HG03558 (cell line): Measurements from ENCODE around the gene C16orf95.

Experiments
- ATAC-seq: cut with Tn5 transposase; IDR thresholded peaks from one replicate; pipeline ENCODE4 v1.9.1; 2021; ENCODE audit warnings: moderate number of reproducible peaks; ENCODE audit not compliant: unreplicated experiment; ENCODE audit errors: extremely low read depth

C16orf95 gene

DNA sequence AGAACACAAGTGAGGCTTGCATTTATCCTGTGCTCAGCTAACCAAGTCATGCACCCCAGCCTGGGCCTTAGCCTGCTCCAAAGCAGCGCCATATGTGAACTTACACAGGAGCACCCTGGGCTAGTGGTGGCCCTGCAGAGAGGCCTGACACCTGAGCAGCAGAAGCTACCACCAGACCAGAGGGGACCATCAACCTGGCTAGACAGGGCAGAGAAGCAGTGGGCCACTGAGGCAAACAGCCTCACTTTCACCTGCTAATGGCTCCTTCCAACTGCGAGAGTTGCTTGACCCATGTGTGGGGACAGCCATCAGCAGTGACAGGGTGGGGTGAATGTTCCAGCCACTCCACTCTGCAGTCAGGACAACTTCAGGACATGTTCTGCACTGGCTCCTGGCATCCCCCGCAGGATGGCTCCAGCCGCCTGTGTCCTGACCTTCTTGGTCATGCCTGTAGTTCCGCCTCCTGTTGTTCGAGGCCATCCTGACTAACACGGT is 2.9 kb upstream of the C16orf95 start:
- ATAC-seq: no peak

DNA sequence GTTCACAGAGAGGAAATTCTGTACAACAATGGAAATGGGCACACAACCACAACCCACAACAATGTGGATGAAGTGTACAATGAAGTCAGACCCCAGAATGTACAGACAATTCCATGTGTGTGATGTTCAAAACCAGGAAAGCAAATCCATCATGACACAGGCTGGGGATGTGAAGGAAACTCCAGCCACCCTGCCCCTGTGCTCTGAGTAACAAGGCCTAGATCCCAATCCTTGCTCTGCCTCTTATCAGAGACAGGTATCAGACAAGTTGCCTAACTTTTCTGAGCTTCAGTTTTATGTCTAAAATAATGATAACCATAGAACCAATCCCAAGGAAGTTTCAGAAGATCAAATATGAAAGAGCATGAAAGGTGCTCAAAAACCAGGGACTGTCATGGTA is 1.8 kb upstream of the C16orf95 start:
- no peak for ATAC-seq

DNA sequence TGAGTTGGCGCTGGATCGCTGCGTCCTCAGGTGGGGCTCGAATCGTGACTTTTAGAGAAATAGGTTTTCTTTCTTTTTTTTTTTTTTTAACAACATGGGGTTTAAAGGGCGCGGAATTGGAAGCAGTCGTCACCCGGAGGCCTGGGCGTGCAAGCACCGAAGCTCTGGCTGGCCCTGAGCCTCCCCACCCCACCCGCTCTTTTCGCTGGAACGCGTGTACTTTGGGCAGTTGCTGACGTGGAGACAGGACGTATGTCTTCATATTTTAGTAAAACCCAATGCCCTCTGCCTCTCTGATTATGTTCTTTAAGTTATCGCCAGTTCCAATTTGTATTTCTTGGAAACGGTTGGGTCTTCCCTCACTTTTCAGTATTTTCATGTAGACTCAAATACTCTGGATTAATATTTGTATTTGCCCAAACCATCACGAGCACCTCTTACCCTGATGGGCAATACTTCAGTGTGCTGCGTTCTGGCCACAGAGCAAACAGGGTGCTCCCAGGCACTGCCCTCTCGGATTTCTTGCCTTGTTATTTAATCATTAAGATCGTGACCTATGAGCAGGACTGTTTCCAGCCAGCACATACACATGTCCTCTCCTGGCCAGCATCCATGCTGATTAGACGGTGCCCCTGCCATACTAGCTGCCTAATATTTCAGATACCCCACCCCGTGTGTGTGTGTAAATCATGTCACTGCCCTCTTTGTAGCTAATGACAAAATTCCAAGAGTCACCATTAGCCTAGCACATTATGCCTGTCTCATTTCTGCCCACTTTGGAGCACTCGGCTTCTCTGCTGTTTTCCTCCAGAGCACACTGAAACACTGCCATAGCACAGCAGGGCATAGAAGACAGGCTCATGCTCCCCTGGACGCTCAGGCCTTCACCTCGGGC is 805 bp upstream of the C16orf95 start:
- ATAC-seq: no peak

DNA sequence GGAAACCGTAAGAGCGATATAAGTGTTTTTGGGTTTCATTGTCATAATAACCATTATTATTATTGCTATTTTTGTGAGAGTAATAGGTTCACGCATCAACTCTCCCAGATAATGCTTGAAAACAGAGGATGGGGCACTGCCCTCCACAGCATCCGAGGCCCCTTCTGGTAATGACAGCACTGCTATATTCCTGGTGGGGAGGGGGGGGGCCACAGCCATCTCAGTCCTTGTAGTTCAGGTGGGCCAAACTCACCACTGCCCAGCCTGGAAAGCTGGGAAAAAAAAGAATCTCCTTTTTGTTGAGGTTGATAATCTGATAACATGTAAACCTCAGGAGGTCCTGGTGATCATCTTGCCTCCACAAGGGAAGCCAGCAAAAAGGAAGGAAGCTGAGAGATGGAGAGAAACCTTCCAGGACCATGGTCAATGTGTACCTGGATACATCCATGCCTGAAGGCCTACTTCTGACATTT is 706 bp downstream of the C16orf95 start:
- no peak for ATAC-seq

DNA sequence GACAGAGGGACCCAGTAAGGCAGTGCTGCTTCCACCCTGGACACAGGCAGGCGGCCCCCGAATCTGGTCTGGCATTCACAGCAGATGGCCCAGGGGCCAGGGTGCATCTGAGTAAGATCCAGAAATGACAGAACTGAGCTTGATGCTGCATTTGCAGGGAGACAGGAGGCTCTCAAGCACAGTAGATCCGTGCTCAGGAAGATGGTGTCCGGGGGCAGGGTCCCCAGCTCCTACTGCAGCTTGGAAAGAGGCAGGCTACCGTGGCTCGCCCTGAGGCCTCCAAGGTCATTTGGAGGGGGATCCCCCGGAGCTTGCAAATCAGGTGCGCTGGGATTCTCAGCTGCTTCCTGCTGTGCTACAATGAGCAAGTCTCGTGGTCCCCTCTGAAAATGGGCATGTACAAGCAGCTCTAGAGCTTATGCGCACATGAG is 2.2 kb downstream of the C16orf95 start:
- ATAC-seq: no peak

DNA sequence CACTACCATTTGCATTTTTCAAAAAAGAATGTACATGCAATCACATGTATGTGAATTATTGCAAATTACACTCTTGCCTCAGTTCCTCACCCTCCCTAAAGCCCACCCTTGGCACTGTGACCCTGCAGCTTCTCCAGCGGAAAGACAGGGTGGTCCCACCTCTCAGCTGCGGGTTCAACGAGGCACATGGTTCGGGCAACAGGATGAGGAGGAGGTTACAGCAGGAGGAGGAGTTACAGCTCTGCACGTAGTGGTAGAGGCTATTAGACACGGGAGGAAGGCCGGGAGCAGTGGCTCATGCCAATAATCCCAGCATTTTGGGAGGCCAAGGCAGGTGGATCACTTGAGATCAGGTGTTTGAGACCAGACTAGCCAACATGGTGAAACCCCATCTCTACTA is 5.2 kb downstream of the C16orf95 start:
- ATAC-seq: no peak

DNA sequence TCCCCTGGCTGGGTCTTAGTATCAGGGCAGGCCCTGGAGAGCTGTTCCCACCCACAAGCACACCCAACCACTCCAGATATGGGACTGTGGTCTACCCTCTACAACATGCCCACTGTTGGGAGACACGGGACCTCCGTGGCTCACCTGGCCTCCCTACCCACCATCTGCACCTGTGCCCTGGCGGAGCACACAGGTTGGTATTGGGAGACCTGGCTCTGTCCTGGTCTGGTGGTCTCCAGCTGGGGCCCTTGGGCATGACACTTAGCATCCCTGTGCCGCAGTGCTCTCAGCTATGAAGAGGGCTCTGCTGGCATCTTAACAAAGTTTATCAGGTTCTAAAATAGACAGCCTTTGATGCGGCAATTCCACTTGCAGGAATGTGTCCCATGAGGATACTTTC is 5.8 kb downstream of the C16orf95 start:
- ATAC-seq: no peak

DNA sequence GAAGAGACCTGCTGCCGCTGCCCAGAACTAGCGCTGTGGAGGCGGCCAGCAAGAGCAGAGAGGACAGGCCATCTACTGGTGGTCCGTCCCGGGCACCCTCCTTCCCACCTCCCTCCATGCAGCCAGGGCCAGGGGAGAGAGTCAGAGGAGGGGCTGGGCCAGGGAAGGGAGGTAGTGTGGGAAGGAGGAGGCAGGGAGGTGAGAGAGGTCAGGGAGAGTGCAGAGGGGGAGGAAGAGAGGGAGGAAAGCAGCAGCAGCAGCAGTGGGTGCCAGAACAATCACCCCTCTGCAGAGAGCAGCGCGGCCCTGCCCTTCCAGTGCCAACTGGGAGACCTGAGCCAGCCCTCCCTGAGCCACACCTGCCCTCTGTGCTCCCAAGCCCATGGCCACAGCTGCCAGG is 6.6 kb downstream of the C16orf95 start:
- ATAC-seq: no peak

DNA sequence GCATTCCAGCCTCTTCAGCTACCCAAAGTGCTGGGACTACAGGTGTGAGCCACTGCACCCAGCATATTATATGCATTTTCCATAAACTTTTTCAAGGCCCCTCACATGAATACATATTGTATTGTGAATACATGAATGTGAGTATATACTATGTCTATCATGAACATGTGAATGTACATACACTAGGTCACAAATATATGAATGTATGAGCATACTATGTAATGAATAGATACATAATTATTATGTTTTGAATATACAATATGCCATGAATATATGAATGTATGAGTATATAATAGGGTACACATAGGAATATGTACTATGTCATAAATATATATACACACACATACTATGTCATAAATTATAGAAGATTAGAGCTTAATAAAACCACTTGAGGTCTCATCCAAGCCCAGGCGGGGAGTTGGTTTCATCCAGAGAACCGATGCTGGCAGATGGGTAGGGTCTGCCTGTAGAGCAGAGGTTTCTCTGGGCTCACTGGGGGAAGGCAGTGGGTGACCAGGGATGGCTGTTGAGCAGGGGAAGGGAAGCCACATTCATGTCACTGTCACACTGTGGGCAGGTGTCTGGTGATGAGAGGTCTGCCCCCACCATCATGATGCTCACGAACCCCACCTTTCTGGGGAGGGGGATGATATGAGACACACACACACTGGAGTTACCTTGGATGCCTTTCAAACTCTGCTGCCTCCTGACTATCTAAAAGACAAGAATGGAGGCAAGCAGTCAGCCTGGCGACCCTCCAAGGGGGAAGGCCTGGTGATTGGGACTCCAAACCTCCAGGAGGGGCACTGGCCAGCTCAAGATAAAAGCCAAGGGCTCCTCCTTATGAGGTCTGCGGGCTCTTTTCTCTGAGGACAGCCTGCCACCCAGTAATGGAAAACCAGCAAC is 7.3 kb downstream of the C16orf95 start:
- no peak for ATAC-seq

DNA sequence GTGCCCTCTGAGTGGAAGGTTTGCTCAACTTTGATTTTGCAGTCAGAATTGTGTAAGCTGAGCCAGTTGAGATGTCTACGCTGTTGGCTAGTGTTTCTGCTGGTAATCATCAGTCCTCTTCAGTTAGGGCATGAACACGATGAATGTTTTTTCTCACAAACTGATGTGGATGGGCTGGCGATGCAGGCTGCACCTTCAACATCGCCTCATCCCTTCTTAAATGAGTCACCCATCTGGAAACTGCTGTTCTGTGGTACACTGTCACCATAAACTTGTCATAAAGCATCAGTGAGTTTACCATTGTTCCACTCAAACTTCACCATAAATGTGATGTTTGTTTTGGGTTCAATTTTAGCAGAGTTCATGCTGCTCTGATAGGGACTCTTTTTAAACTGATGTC is 8.4 kb downstream of the C16orf95 start:
- ATAC-seq: no peak

DNA sequence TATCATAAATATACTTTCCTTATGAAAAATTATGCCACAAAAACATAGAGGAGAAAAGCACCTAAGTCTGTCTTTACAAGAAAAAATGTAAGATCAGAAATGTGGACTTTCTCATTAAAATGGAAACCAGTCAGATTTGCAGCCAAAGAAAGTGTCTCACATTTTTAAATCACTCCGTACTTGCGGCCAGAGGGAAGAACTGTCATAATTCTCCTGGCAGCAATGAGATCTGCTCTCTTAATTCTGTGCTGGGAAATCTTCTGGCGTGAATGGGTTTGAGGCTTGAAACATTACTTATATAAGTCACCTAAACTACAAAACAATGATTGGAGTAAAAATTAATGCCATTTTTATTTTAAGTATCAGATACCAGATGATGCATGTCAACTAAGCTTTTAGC is 10.7 kb downstream of the C16orf95 start:
- ATAC-seq: no peak

DNA sequence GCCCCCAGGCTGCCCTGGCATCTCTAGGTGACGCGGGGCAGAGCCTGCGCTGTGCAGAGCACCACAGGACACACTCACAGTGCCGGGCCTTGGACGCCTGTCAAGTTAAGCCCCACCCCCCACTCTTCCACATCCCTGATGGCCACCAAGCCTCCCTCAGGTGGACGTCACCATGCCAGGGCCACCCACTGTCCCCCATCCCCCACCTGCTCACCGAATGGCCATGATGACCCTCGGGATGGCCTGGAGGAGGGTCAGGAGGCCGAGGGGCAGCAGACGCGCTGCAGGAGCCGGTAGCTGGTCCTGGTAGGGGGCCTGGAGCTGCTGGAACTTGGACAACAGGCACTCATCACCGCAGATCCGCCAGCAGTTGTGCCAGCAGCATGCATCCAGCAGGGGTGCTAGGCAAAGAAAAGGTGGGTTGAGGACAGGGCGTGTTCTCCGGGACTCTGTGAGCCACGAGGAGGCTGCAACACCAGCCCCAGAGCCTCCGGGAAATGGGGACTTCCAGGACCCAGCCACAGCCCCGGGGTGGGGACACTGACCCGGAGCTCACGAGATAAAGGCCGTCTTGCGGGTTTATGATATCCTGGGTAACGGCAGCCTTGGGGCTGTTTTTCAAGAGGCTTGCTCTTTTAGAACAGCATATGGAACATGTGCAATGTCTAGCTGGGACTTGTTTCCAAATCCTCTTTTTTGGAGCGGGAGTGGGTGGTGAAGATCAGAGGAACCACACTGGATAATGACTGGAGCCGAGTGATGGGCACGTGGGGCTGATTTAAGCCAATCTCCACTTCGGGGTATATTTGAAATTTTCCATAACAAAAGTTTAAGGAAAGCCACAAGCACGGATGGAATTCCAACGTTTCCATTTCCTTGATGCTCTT is 11.4 kb downstream of the C16orf95 start:
- no peak for ATAC-seq

DNA sequence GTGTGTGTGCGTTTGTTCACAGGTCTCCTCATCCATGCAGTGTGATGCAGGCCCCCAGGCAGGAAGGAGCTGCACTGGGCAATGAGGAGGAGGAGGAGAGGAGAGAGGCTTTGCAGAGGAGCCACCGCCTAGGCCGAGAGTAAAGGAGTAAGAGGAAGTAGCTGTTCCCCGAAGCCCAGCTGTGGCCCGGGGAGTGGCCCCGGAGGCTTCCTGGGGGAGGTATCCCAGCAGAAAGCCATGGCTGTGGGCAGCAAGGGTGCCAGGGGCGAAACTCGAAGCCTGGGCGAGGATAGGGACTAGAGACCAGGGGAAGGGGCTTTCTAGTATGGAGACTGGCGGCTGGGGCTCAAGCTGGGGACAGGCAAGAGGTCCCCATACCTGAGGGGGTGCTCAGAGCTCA is 12.2 kb downstream of the C16orf95 start:
- no peak for ATAC-seq

DNA sequence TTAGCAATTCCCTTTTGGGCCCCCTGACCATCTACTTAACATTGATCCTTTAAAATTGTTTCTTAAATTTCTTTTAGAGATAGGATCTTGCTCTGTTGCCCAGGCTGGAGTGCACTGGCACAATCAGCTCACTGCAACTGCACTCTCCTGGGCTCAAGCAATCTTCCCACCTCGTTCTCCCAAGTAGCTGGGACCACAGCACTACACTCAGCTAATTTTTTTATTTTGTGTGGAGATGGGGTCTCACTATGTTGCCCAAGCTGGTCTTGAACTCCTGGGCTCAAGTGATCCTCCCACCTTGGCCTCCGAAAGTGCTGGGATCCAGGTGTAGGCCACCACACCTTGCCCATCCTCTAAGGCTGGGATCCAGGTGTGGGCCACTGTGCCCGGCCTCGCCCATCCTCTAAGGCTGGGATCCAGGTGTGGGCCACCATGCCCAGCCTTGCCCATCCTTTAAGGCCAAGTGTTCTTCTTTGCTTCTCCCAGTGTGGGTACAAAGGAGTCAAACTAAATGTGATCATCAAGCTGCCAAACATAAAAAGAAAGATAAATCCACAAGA is 13.2 kb downstream of the C16orf95 start:
- no peak for ATAC-seq

DNA sequence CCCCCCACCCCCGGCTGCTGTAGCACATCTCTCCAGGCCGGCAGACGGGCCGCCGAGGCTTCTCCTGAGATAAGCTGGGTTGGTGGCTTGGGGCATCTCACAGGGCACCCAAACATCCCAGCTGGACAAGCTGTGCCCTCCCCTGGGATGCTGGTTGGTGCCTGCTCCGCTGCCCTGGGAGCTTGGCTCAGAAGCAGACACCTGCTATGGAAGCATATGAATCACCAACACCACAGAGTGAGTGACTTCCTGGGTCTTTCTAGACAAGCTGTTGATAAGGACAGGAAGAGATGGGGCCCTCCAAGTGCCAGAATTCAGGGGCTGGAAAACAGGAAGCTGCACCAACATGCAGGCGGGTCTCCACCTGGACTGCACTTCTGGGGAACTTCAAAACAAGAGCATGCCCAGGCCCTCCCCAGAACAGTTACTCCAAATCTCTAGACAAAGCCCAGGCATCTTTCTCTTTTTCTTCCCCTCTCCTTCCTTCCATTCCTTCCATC is 13.7 kb downstream of the C16orf95 start:
- ATAC-seq: no peak

DNA sequence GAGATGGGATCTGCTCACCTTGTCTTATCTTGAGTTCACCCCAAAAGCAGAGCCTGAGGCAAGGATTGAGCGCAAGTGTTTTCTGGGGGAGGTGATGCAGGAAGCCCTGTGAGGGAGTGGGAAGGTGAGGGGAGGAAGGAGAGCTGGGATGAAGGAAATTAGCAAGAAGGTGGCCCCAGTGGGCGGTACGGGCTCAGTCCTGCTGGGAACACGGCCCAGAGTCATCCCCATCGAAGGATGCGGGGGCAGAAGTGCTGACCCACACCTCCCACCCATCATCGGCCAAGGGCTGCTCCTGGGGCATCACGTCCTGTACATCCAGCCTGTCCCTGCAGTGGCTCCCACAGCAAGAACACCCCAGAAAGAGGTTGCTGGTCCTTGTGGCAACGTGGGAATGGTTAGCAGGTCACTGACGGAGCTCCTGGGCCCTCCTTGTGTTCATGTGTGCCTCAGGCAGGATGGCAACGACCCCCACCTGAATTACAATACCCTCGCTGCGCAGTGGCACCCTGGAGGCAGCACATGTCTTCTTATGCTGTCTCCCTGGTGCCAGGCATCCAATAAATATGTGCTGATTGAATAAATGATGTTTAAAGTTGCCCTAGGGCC is 18.2 kb downstream of the C16orf95 start:
- ATAC-seq: no peak

DNA sequence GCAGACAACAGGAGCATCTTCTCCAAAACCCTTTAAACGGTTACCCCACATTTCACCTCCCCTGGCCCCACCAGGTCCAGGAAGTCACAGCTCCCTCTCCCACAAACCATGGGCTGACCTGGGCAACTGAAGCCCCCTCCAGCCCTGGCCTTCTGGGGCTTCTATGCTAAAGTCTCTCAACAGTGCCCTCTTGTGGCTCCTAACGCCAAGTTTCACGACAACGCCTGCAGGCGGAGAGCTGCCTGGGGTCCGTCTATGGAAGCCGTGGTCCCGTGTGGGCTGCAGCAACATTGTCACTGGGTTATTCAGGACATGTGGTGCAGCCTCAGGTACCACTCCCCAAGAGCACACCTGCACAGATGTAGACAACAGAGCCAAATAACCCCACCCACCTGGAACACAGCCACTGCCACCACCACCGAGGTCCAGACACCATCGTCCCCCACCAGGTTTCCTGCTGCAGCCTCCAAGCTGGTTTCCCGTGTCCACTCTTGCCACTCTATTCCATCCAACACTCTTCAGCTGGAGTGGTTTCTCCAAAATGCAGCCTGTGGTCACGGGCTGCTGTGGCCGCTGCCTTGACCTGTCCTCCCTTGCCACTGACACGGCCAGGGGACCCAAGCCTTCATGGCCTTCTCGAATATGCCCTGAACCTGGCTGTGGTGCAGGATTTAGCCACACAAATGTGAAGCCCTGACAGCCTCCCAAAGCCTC is 19.1 kb downstream of the C16orf95 start:
- ATAC-seq: no peak

DNA sequence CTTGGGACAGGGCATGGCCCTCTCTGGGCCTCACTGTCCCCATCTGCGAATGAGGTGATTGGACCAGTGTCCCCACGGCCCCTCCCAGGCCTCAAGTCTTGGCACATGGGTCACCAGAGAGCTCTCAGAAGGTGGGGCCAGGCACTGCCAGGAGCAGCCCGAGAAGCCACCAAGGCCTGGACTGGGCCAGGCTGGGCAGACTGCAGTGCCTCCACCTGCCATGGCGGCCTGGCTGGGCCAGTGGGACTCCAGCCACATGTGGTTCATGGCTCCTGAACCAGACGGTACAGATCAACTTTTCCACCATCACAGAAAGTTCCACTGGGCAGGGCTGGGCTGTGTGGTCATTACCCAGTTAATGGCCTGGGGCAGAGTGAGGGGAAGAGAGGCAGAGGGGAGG is 19.8 kb downstream of the C16orf95 start:
- ATAC-seq: no peak
